HEK293 (cell line): ENCODE measurements around the gene PRSS16.

Experiments
- ATF2 ChIP-seq: fragments of 450-650 bp; formaldehyde crosslinking; IDR thresholded peaks from 2 replicates; pipeline ENCODE4 v1.5.1; 2016; ENCODE audit warnings: missing biosample characterization, missing genetic modification characterization, low read depth
- BCL11A ChIP-seq: fragments of 450-650 bp; formaldehyde crosslinking; IDR thresholded peaks from 2 replicates; pipeline ENCODE4 v1.5.1; 2016; ENCODE audit warnings: low read depth, missing biosample characterization, missing genetic modification characterization
- GFI1B ChIP-seq: fragments of 450-650 bp; formaldehyde crosslinking; IDR thresholded peaks from 2 replicates; pipeline ENCODE4 v1.5.1; 2016; ENCODE audit warnings: missing biosample characterization, missing genetic modification characterization
- HOXC10 ChIP-seq: sonication (generic); formaldehyde crosslinking; IDR thresholded peaks from 2 replicates; pipeline ENCODE4 v1.8.1; 2023; ENCODE audit warnings: mild to moderate bottlenecking, missing genetic modification reagents
- IKZF3 ChIP-seq: fragments of 450-650 bp; IDR thresholded peaks from 2 replicates; pipeline ENCODE4 v1.5.0; 2018; ENCODE audit warnings: missing biosample characterization, mild to moderate bottlenecking, missing genetic modification characterization, moderate library complexity
- KLF8 ChIP-seq: fragments of 450-650 bp; formaldehyde crosslinking; IDR thresholded peaks from 2 replicates; pipeline ENCODE4 v1.5.1; 2016; ENCODE audit warnings: missing biosample characterization, missing genetic modification characterization
- PATZ1 ChIP-seq: fragments of 450-650 bp; formaldehyde crosslinking; IDR thresholded peaks from 2 replicates; pipeline ENCODE4 v1.5.1; 2016; ENCODE audit warnings: missing biosample characterization, missing genetic modification characterization
- RBAK ChIP-seq: fragments of 450-650 bp; formaldehyde crosslinking; IDR thresholded peaks from 2 replicates; pipeline ENCODE4 v1.5.1; 2016; ENCODE audit warnings: missing biosample characterization, missing genetic modification characterization
- SETDB1 ChIP-seq: IDR thresholded peaks from one replicate; pipeline ENCODE4 v1.6.1; 2017; ENCODE audit warnings: mild to moderate bottlenecking, low read length, moderate library complexity, mixed read lengths; ENCODE audit not compliant: insufficient read length
- SP3 ChIP-seq: fragments of 450-650 bp; formaldehyde crosslinking; IDR thresholded peaks from 2 replicates; pipeline ENCODE4 v1.5.1; 2016; ENCODE audit warnings: missing biosample characterization, missing genetic modification characterization
- ZBTB44 ChIP-seq: fragments of 450-650 bp; IDR thresholded peaks from 2 replicates; pipeline ENCODE4 v1.5.1; 2018; ENCODE audit warnings: missing biosample characterization, mild to moderate bottlenecking, missing genetic modification characterization
- ZBTB8A ChIP-seq: fragments of 450-650 bp; formaldehyde crosslinking; IDR thresholded peaks from 2 replicates; pipeline ENCODE4 v1.5.1; 2016; ENCODE audit warnings: missing biosample characterization, missing genetic modification characterization
- ZIC2 ChIP-seq: fragments of 450-650 bp; formaldehyde crosslinking; IDR thresholded peaks from 2 replicates; pipeline ENCODE4 v1.5.1; 2016; ENCODE audit warnings: missing biosample characterization, missing genetic modification characterization
- ZNF138 ChIP-seq: fragments of 450-650 bp; formaldehyde crosslinking; IDR thresholded peaks from 2 replicates; pipeline ENCODE4 v1.5.1; 2016; ENCODE audit warnings: missing biosample characterization, missing genetic modification characterization, borderline replicate concordance
- ZNF157 ChIP-seq: fragments of 450-650 bp; formaldehyde crosslinking; IDR thresholded peaks from 2 replicates; pipeline ENCODE4 v1.5.1; 2016; ENCODE audit warnings: missing biosample characterization, missing genetic modification characterization
- ZNF175 ChIP-seq: fragments of 450-650 bp; formaldehyde crosslinking; IDR thresholded peaks from 2 replicates; pipeline ENCODE4 v1.5.1; 2016; ENCODE audit warnings: missing biosample characterization, missing genetic modification characterization
- ZNF223 ChIP-seq: fragments of 450-650 bp; formaldehyde crosslinking; IDR thresholded peaks from 2 replicates; pipeline ENCODE4 v1.5.1; 2016; ENCODE audit warnings: missing biosample characterization, missing genetic modification characterization
- ZNF274 ChIP-seq, 2 experiments: fragments of 200-500 bp in 1 of 2; fragments of 450-650 bp in 1 of 2; sonication (Bioruptor generic) in 1 of 2; formaldehyde crosslinking in 1 of 2; IDR thresholded peaks; 2 replicates each; pipeline versions ENCODE4 v1.5.1 to v1.6.1; 2014 to 2016; ENCODE audit warnings: borderline replicate concordance in 1 of 2, inconsistent platforms in 1 of 2, low read length in 1 of 2, missing biosample characterization in 1 of 2, missing genetic modification characterization in 1 of 2
- ZNF311 ChIP-seq: fragments of 450-650 bp; formaldehyde crosslinking; IDR thresholded peaks from 2 replicates; pipeline ENCODE4 v1.5.1; 2017; ENCODE audit warnings: missing biosample characterization, missing genetic modification characterization, borderline replicate concordance
- ZNF394 ChIP-seq: fragments of 450-650 bp; formaldehyde crosslinking; IDR thresholded peaks from 2 replicates; pipeline ENCODE4 v1.5.1; 2016; ENCODE audit warnings: missing biosample characterization, missing genetic modification characterization, mild to moderate bottlenecking, moderate library complexity, borderline replicate concordance
- ZNF449 ChIP-seq: fragments of 450-650 bp; formaldehyde crosslinking; IDR thresholded peaks from 2 replicates; pipeline ENCODE4 v1.5.1; 2017; ENCODE audit warnings: missing biosample characterization, mild to moderate bottlenecking, missing genetic modification characterization, moderate library complexity
- ZNF473 ChIP-seq: fragments of 450-650 bp; formaldehyde crosslinking; IDR thresholded peaks from 2 replicates; pipeline ENCODE4 v1.5.1; 2017; ENCODE audit warnings: missing biosample characterization, missing genetic modification characterization
- ZNF580 ChIP-seq: fragments of 450-650 bp; formaldehyde crosslinking; IDR thresholded peaks from 2 replicates; pipeline ENCODE4 v1.5.1; 2016; ENCODE audit warnings: missing biosample characterization, missing genetic modification characterization
- ZNF645 ChIP-seq: fragments of 450-650 bp; formaldehyde crosslinking; IDR thresholded peaks from 2 replicates; pipeline ENCODE4; 2016; ENCODE audit warnings: missing biosample characterization, missing genetic modification characterization
- ZNF692 ChIP-seq: fragments of 450-650 bp; formaldehyde crosslinking; IDR thresholded peaks from 2 replicates; pipeline ENCODE4 v1.5.1; 2016; ENCODE audit warnings: missing biosample characterization, missing genetic modification characterization
- ZNF704 ChIP-seq: fragments of 450-650 bp; formaldehyde crosslinking; IDR thresholded peaks from 2 replicates; pipeline ENCODE4 v1.5.1; 2016; ENCODE audit warnings: missing biosample characterization, missing genetic modification characterization
- ZNF768 ChIP-seq: fragments of 450-650 bp; formaldehyde crosslinking; IDR thresholded peaks from 2 replicates; pipeline ENCODE4 v1.5.1; 2018; ENCODE audit warnings: missing biosample characterization, mild to moderate bottlenecking, missing genetic modification characterization
- ZNF776 ChIP-seq: fragments of 450-650 bp; formaldehyde crosslinking; IDR thresholded peaks from 2 replicates; pipeline ENCODE4 v1.5.0; 2017; ENCODE audit warnings: missing biosample characterization, missing genetic modification characterization, borderline replicate concordance

Gene PRSS16

GRCh38 chr6:27293436-27294098 lies 46.1 kb downstream of the PRSS16 start (continued):
- 0 out of 2 replicates have a peak, but pooled peaks have one; percentile 19 for TF ChIP-seq IKZF3 (tag by site-specific recombination)
- TF ChIP-seq ZNF311 (tag by site-specific recombination): no peak
- no peak for TF ChIP-seq SP3
- 0 out of 2 replicates have a peak, but pooled peaks have one; percentile 17 for TF ChIP-seq PATZ1 (tag by site-specific recombination)
- TF ChIP-seq SETDB1: no peak
- no peak for TF ChIP-seq ZNF580 (tag by site-specific recombination)
- TF ChIP-seq ZNF138 (tag by site-specific recombination): no peak
- TF ChIP-seq GFI1B (tag by site-specific recombination): peak; percentile 88
- TF ChIP-seq RBAK (tag by site-specific recombination): no peak
- TF ChIP-seq ZNF223 (tag by site-specific recombination): no peak
- no peak for TF ChIP-seq ZNF473 (tag by site-specific recombination)
- TF ChIP-seq ZNF645 (tag by site-specific recombination): no peak
- no peak for TF ChIP-seq ZNF449
- TF ChIP-seq ZNF175: no peak
- no peak for TF ChIP-seq ATF2 (tag by site-specific recombination)
- no peak for TF ChIP-seq BCL11A (tag by site-specific recombination)
- TF ChIP-seq ZNF274 (IDR thresholded peaks at IDR 0.05; ENCODE audit: low read length): no peak
- TF ChIP-seq ZNF274 (tag by site-specific recombination; IDR thresholded peaks at IDR 0.05; ENCODE audit: borderline replicate concordance): no peak
- TF ChIP-seq ZNF692 (tag by site-specific recombination): peak; percentile 17; the same call in 1 of the 2 replicates
- TF ChIP-seq KLF8 (tag by site-specific recombination): 0 out of 2 replicates have a peak, but pooled peaks have one; percentile 23
- no peak for TF ChIP-seq ZNF768 (tag by site-specific recombination)
- no peak for TF ChIP-seq ZNF776 (tag by site-specific recombination)
- no peak for TF ChIP-seq HOXC10 (CRISPR knock-in tag)
- TF ChIP-seq ZIC2 (tag by site-specific recombination): no peak
- 0 out of 2 replicates have a peak, but pooled peaks have one; percentile 48 for TF ChIP-seq ZBTB44 (tag by site-specific recombination)
- peak; percentile 15; the same call in 1 of the 2 replicates for TF ChIP-seq ZBTB8A (tag by site-specific recombination)
- TF ChIP-seq ZNF157: no peak
- no peak for TF ChIP-seq ZNF704
- no peak; the same call in 1 of the 2 replicates for TF ChIP-seq ZNF394 (tag by site-specific recombination)
